HG03139 (cell line): ENCODE results near the gene KRT86.
"Not testable (repeated sequence)": the region's sequence is repeated elsewhere in the genome, so short reads cannot be mapped to it uniquely, and the experiment has no call there.

ENCODE experiments used
- ATAC-seq: cut with Tn5 transposase; IDR thresholded peaks from one replicate; pipeline ENCODE4 v1.9.1; 2021; ENCODE audit not compliant: unreplicated experiment

Gene KRT86

GRCh38 chr12:52251367-52252051, 22.9 kb upstream of the KRT86 start:
- no peak for ATAC-seq

DNA sequence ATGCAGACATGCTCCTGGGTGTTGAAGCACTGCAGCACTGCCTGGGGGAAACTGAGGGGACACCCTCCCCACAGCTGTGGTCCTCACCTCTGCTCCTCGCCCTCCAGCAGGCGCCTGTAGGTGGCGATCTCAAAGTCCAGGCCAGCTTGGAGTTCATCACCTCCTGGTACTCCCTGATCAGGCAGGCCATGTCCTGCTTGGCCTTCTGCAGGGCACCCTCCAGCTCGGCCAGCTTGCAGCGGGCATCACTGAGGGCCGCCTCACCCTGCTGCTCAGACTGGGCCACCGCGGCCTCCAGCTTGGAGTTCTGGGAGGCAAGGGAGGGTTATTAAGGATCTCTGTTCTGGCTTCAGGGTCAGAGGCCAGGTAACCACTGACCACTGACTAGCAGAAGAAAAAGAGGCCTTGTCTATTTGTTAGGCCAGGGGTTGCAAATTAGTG, 22.2 kb upstream of the KRT86 start:
- not testable (repeated sequence) for ATAC-seq

DNA sequence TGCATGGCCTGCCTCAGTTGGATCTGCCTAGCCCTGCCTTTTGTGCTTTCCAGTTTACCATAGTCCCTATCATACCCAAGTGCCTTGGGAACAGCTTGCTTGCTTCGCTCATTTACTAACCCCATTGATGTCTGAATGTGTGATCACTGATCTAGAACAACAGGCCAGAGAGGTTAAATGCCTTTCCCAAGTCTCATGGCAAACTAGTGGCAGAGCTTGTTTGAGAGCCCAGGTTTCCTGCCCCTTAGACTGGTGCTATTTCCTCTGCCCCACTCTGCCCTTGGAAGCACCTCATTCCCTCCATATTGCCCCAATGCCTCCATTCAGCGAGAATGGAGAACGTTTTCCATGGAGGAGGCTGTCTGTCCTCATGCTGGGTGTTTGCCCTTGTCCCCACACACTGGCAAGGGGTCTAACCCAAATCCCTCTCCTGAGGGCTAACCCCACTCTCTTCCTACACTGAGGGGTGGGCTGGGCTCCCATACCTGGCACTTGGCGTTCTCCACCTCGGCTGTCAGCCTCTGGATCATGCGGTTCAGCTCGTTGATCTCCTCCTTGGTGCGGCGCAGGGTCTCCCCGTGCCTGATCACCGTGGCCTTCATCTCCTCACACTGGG, 21.6 kb upstream of the KRT86 start:
- no peak for ATAC-seq

- no peak for ATAC-seq
Observed at GRCh38 chr12:52253391-52254179, 20.9 kb upstream of the KRT86 start.

GRCh38 chr12:52254180-52254964, 20.1 kb upstream of the KRT86 start:
- ATAC-seq: no peak

GRCh38 chr12:52254965-52255751, 19.3 kb upstream of the KRT86 start:
- no peak for ATAC-seq

- ATAC-seq: no peak
Observed at GRCh38 chr12:52255926-52256583, 18.4 kb upstream of the KRT86 start.

DNA sequence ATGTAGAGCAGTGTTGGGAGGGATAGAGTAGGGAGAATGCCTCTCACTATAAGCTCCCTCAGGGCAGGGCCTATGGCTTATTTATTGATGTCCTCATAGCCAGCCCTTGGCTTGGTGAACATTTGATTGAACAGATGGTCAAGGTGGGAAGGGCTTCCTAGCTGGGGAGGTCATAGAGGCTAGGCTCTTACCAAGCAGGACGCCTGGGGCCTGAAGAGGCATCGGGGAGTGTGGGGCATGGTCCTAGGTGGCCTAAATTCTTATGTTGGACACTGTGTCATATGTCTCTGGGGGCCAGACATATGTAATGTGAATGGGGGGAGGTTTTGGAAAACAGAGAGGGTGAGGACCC, 17.9 kb upstream of the KRT86 start:
- no peak for ATAC-seq

DNA sequence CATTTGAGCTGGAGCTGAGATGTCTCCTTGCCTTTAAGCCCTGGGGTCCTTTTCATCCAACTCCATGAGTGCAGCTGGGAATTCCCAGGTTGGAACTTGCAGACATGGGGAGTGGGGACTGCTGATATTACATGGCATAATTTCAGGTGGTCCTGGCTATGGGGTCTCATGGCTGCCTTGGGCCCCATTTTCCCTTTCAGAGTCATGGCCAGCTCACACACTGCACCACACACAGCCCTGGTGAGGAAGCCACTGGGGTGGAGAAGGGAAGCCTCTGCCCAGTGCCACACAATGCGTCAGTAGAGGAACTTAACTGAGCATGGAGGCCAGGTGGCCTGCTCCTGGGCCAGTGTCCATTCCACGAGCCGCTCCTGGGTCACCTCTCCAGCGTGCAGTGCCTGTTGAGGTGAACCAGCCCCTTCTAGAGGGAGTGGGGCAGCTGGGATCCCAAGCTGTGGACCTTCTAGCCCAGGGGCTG, 17.3 kb upstream of the KRT86 start:
- ATAC-seq: no peak

- ATAC-seq: not testable (repeated sequence)
Observed at GRCh38 chr12:52257922-52258321, 16.5 kb upstream of the KRT86 start.

GRCh38 chr12:52258335-52258901, 16.0 kb upstream of the KRT86 start:
- no peak for ATAC-seq

GRCh38 chr12:52259657-52260243, 14.7 kb upstream of the KRT86 start:
- no peak for ATAC-seq

DNA sequence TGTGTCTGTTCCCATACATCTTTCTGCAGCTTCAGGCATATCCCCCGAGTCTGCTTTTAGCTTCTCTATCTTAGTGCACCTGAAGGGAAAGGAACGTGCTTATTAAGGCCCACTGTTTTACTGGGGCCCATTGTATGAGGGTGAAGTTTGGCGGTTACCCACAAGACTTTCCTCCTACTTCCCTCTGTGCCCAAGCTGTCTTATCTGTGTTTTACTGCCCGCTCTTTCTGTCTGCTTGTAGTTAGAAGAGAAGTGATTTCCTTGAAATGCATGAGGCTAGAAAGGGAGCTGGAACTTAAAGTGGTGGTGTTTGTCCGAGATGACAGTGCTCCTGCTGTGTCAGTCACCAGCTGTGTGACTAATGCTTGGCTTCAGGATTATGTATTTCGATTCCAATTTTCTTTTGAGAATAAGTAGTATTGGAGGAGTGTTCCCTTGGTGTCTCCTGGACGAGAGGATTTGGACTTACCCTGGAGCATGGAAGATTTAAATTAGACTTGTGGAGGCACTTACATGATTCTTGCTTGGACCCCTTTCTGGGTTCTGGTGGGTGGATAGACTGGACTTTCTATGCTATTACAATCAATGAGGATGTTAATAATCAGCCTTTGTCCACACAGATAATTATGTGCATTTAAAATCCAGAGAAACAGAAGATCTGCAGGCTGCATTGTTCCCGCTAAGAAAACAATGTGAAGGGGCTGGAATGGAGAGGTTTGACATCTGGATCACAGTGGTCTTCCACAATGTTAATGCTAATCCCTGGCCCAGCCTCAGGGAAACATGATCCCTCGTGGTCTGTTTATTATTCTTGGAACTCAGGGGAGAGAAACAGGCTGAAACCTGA, 13.9 kb upstream of the KRT86 start:
- no peak for ATAC-seq

DNA sequence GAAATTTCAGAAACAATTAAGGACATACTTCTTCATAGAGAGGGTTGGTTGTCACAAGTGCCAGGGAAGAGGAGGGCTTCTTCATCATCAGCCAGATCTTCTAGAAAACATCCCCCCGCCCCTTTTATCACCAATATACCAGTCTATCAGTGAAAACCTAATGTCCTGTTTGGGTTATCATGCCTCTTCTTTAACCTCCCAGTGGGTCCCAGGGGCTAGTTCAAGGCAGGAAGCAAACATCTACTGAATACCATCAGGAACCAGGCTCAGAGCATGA, 13.3 kb upstream of the KRT86 start:
- no peak for ATAC-seq

GRCh38 chr12:52262286-52262685, 12.2 kb upstream of the KRT86 start:
- no peak for ATAC-seq

- no peak for ATAC-seq
Observed at GRCh38 chr12:52263761-52264434, 10.5 kb upstream of the KRT86 start.

- ATAC-seq: no peak
Observed at GRCh38 chr12:52264435-52264825, 10.0 kb upstream of the KRT86 start.

- no peak for ATAC-seq
Observed at GRCh38 chr12:52266514-52266913, 7.9 kb upstream of the KRT86 start.
